Measurements from ENCODE around the gene ADSS1.

ADSS1 gene

DNA sequence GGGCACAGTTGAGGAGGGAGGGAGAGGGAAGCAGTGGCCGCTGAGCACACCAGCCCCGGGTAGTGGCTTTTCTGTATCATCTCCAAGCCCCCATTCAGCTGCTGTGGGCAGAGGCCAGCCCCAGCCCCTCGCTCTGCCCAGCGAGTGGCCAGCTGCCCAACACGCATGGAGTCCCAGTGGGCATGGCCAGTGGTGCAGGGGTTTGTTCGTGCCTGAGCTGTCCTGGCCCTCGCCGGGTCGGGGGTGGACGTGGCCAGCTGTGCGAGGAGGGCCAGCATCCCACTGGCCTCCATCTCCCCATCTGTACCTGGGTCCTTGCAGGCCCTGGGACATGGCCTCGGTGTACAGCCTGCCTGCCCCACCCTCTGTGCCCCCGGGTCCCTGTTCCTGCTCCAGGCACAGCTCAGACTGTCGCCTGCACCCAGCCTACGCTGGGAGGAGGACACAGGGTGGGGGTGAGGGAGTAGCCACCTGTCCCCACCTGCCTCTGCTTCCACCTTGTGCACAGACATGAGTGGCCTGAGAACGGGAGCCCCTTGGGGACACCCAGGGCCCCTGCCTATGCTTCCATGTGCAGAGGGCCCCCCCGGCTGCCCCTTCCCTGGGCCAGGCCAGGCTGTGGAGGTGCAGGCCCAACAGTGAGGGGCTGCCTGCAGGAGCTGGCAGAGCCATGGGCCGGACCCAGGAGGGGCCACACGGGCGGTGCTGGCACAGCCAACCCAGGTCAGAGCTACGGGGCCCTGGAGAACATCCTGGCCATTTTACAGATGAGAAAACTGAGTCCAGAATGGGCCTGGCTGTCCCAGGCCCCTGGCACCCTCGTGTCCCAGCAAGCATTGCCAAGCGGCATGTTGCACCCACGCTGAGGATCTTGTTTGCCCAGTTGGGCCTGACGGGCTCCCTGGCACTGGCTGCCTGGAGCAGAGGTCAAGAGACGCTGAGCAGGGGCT is 30.3 kb upstream of the ADSS1 start:
- ATAC-seq (no peak), DNase-seq (ENCODE audit: low spot score in 2 of 2) (no peak)
- H3K4me1 Mint-ChIP-seq, result peaks cover 24% of the 10 kb centered on the region
- peaks cover 7% of the 10 kb centered on the region for H3K36me3 Mint-ChIP-seq
- no peaks in the 10 kb centered on the region for H3K9me3 Mint-ChIP-seq
- peak overlapping the region; percentile 87 for H3K27ac Mint-ChIP-seq
- H3K4me3 Mint-ChIP-seq, result no peak overlapping the region

- H3K4me3 Mint-ChIP-seq, result peak overlapping the region; percentile 25
- H3K4me1 Mint-ChIP-seq, result peaks cover 24% of the 10 kb centered on the region
- H3K36me3 Mint-ChIP-seq, result peaks cover 7% of the 10 kb centered on the region
- ATAC-seq, result no peak
- no peak for DNase-seq (ENCODE audit: low spot score in 2 of 2)
- peak overlapping the region; percentile 87 for H3K27ac Mint-ChIP-seq
- no peaks in the 10 kb centered on the region for H3K9me3 Mint-ChIP-seq
These were observed 29.5 kb upstream of the ADSS1 start for GRCh38 chr14:104694475-104694950.

DNA sequence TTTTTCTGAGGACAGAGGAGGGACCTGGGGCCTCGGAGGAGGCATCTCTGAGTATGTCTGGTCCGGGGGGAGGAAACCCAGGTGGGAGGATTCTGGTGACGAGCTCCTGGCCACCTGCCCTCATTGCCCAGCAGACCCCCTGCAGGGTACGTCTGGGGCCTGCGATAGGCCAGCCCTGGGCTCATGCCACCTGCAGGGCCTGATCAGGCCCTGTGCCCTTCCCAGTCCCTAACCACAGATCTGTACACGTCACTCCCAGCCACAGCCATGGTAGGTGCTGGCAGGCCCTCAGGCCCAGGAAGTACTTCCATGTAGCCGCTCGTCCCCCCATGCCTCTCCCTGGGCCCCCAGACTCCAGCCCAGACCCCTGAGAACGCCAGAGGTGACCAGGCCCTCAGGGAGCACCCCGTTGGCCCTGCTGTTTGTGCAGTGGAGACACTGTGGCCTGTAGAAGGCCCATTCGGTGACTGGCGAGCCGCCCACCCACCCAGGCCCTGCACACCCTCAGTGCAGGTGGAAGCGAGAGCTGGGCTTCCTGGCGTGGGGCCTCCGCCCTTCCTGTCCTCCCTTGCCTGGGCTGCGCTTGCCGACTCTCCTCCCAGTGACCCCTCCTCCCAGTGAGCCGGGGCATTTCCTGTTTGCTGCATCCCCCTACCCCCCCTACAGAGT is 28.9 kb upstream of the ADSS1 start:
- no peak for DNase-seq (ENCODE audit: low spot score in 2 of 2)
- H3K36me3 Mint-ChIP-seq, result peaks cover 7% of the 10 kb centered on the region

GRCh38 chr14:104695660-104696000 is 28.4 kb upstream of the ADSS1 start:
- H3K9me3 Mint-ChIP-seq, result no peaks in the 10 kb centered on the region
- H3K4me1 Mint-ChIP-seq, result peaks cover 24% of the 10 kb centered on the region
- H3K36me3 Mint-ChIP-seq, result peaks cover 7% of the 10 kb centered on the region
- ATAC-seq (no peak), DNase-seq (ENCODE audit: low spot score in 2 of 2) (no peak)
- H3K4me3 Mint-ChIP-seq, result peak overlapping the region; percentile 25
- peak overlapping the region; percentile 87 for H3K27ac Mint-ChIP-seq

More for the DNA sequence above, 28.9 kb upstream of the ADSS1 start:
- Mint-ChIP-seq H3K27ac (peak overlapping the region; percentile 87), H3K4me3 (peak overlapping the region; percentile 25), H3K9me3 (no peaks in the 10 kb centered on the region), H3K4me1 (peaks cover 24% of the 10 kb centered on the region)
- peak; percentile 67 for ATAC-seq

DNA sequence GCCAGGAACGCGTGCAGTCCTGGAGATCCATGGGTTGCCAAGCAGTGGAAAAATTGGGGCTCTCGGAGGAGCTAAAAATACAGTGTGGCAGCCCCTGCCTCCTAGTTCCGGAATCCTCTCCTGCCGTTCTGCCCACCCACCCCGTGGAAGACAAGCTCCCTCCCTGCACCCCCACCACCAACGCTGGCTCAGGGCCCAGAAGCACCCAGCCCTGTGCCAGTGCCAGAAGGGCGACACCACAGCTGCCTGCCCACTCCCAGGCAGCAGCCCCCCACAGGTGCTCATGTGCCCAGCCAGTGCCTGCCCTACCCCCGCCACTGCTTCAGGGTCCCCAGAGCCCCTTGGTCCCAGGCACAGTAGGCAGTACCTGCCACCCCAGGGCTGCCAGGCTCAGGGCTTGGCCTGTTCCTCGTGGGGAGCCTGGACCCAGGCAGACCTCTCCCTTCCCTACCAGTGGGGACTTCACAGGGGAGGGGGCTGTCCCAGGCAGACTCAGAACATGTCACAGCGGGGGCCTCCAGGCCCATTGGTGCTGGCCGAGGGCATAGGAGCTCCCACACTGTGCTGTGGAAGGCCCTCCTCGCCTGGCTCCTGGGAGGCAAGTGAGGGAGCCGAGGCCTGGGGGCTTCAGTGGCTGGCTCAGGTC is 27.2 kb upstream of the ADSS1 start:
- no peak overlapping the region for H3K4me3 Mint-ChIP-seq
- no peaks in the 10 kb centered on the region for H3K9me3 Mint-ChIP-seq
- no peak for DNase-seq (ENCODE audit: low spot score in 2 of 2)
- peaks cover 9% of the 10 kb centered on the region for H3K36me3 Mint-ChIP-seq
- peaks cover 24% of the 10 kb centered on the region for H3K4me1 Mint-ChIP-seq
- ATAC-seq, result no peak
- H3K27ac Mint-ChIP-seq, result no peak overlapping the region

DNA sequence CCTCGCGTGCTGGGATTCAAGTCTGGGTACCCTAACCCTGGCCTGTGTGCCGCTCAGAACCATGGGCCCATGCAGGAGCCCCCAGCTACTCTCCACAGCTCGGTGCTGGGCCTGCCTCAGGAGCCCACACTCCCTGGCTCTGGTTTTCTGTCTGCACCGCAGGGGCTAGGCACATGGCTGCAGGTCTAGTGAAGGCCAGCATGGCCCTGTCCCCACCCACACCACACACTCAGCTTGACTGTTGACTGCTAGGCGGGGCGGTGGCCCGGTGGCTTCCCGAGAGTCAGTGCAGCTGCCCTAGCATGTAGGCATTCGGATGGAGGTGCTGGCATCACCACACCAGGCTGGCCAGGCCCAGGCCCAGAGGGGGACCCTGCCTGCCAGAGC is 26.7 kb upstream of the ADSS1 start:
- H3K4me3 Mint-ChIP-seq, result no peak overlapping the region
- DNase-seq (ENCODE audit: low spot score in 2 of 2), result no peak
- H3K4me1 Mint-ChIP-seq, result peaks cover 24% of the 10 kb centered on the region
- no peak overlapping the region for H3K27ac Mint-ChIP-seq
- H3K36me3 Mint-ChIP-seq, result peaks cover 13% of the 10 kb centered on the region
- H3K9me3 Mint-ChIP-seq, result no peaks in the 10 kb centered on the region
- ATAC-seq, result no peak

GRCh38 chr14:104697892-104698583 is 26.0 kb upstream of the ADSS1 start:
- Mint-ChIP-seq H3K36me3 (peaks cover 13% of the 10 kb centered on the region), H3K27ac (no peak overlapping the region), H3K4me1 (peaks cover 24% of the 10 kb centered on the region), H3K9me3 (no peaks in the 10 kb centered on the region), H3K4me3 (no peak overlapping the region)
- DNase-seq (ENCODE audit: low spot score in 2 of 2) (no peak), ATAC-seq (no peak)

DNA sequence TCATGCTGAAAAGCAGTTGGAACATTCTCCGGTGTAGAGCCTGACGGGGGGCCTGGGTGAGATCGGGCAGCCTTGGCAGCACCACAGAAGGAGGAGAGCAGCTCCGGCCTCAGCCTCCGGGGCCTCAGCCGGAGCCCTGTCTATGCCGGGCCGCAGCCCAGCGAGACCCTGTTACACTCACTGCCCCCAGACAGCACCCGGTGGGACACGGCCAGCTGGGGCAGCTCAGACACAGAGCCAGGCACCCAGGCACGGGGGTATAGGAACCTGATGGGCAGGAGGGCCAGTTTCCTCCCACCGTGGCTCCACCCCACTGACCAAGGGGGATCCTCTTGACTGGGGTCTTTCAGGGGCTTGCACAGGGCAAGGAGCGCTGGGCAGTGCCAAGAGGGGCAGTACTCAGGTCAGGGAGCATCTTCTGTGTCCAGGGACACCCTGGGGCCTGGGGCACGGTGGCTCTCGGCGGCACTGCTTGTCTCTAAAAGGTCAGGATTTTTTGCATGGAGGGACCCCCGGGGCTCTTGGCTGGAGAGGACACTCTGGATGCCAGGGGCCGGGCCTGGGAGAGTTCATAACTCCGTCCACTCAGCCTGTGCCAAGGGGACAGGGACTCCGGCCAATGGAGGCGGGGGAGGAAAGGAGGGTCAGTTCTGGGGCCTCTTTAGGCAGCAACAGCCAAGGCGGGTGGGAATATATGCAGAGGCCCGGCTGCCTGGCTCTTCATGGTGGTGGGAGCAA is 25.2 kb upstream of the ADSS1 start:
- no peak for DNase-seq (ENCODE audit: low spot score in 2 of 2)
- no peak for ATAC-seq
- H3K4me1 Mint-ChIP-seq, result peaks cover 24% of the 10 kb centered on the region
- H3K36me3 Mint-ChIP-seq, result peaks cover 13% of the 10 kb centered on the region
- H3K27ac Mint-ChIP-seq, result no peak overlapping the region
- no peak overlapping the region for H3K4me3 Mint-ChIP-seq
- no peaks in the 10 kb centered on the region for H3K9me3 Mint-ChIP-seq

GRCh38 chr14:104699426-104699748 is 24.6 kb upstream of the ADSS1 start:
- H3K36me3 Mint-ChIP-seq, result peaks cover 10% of the 10 kb centered on the region

DNA sequence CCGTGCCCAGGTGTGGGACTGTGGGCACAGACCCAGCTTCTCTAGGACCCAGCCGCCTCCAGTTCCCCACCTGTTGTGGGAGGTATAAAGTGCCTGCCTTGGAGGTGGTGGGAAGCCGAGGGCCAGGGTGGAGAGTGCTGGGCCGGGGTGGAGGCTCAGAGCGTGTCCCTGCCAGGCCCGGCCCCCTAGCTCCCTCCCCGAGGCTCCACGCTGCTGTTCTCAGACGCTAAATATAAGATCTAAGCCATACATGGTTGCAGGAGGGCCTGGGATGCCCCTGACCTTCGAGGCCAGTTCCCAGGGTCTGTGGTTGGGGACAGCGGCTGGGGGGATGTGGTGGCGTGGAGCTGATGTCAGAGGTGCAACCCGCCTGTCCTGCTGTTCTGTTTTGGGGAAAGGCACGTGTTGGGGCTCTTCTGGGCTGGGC is 23.8 kb upstream of the ADSS1 start:
- Mint-ChIP-seq H3K4me1 (peaks cover 11% of the 10 kb centered on the region), H3K9me3 (no peaks in the 10 kb centered on the region), H3K27ac (no peak overlapping the region), H3K4me3 (no peak overlapping the region), H3K36me3 (peaks cover 6% of the 10 kb centered on the region)
- no peak for DNase-seq (ENCODE audit: low spot score in 2 of 2)
- no peak for ATAC-seq

More at GRCh38 chr14:104699426-104699748, 24.6 kb upstream of the ADSS1 start:
- Mint-ChIP-seq H3K27ac (no peak overlapping the region), H3K4me1 (peaks cover 20% of the 10 kb centered on the region), H3K9me3 (no peaks in the 10 kb centered on the region), H3K4me3 (no peak overlapping the region)
- ATAC-seq (no peak), DNase-seq (ENCODE audit: low spot score in 2 of 2) (no peak)

- DNase-seq (ENCODE audit: low spot score in 2 of 2) (no peak), ATAC-seq (no peak)
- H3K36me3 Mint-ChIP-seq, result peaks cover 6% of the 10 kb centered on the region
- no peak overlapping the region for H3K4me3 Mint-ChIP-seq
- H3K9me3 Mint-ChIP-seq, result no peaks in the 10 kb centered on the region
- H3K27ac Mint-ChIP-seq, result no peak overlapping the region
- peaks cover 6% of the 10 kb centered on the region for H3K4me1 Mint-ChIP-seq
These were observed 23.2 kb upstream of the ADSS1 start for GRCh38 chr14:104700747-104701217.

DNA sequence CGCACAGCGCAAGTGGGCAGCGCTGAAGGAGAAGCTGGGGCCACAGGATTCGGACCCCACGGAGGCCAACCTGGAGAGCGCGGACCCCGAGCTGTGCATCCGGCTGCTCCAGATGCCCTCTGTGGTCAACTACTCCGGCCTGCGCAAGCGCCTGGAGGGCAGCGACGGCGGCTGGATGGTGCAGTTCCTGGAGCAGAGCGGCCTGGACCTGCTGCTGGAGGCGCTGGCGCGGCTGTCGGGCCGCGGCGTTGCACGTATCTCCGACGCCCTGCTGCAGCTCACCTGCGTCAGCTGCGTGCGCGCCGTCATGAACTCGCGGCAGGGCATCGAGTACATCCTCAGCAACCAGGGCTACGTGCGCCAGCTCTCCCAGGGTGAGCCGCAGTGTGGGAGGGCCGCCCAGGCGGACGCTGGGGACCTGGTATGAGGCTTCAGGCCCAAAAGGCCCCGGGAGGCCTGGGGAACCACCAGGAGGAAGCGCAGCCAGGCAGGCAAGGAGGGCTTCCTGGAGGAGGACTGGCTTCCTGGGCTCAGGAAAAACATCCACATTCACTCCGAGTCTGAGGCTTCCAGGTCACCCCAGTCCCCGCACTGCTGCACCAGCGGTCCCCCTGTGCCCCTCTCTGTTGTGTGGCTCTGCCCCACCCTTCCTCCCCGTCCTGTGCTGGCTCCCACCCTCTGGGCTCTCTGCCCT is 22.5 kb upstream of the ADSS1 start:
- no peaks in the 10 kb centered on the region for H3K4me1 Mint-ChIP-seq
- no peak for DNase-seq (ENCODE audit: low spot score in 2 of 2)
- no peaks in the 10 kb centered on the region for H3K9me3 Mint-ChIP-seq
- no peak overlapping the region for H3K4me3 Mint-ChIP-seq
- no peak for ATAC-seq
- H3K27ac Mint-ChIP-seq, result no peak overlapping the region
- peaks cover 6% of the 10 kb centered on the region for H3K36me3 Mint-ChIP-seq

GRCh38 chr14:104702106-104702505 is 21.9 kb upstream of the ADSS1 start:
- H3K4me3 Mint-ChIP-seq, result no peak overlapping the region
- no peak for ATAC-seq
- DNase-seq (ENCODE audit: low spot score in 2 of 2), result no peak
- no peak overlapping the region for H3K27ac Mint-ChIP-seq
- peaks cover 6% of the 10 kb centered on the region for H3K36me3 Mint-ChIP-seq
- H3K4me1 Mint-ChIP-seq, result no peaks in the 10 kb centered on the region
- H3K9me3 Mint-ChIP-seq, result no peaks in the 10 kb centered on the region

DNA sequence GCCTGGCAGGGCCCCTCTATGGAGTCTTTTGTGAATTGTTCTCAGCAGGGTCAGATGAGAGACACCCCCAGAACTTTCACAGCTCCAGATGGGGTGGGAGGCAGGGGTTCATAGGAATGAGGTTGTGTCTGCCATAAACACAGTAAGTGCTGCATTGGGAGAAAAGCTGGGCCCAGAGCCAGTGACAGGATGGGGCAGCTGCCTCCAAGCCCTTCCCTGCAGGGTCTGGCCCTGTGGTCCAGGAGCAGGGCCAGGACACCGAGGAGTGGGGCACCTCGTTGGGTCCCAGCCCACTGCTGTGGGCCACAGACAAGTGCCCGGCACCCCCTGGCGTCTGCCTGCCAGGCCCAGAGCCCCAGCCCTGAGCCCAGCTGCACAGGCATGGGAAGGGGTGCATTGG is 21.4 kb upstream of the ADSS1 start:
- Mint-ChIP-seq H3K27ac (no peak overlapping the region), H3K4me1 (no peaks in the 10 kb centered on the region), H3K4me3 (no peak overlapping the region), H3K9me3 (no peaks in the 10 kb centered on the region), H3K36me3 (peaks cover 6% of the 10 kb centered on the region)
- ATAC-seq (no peak), DNase-seq (ENCODE audit: low spot score in 2 of 2) (no peak)

All from stimulated activated effector memory CD8-positive, alpha-beta T cell treated with anti-CD3 and anti-CD28 coated beads, Interleukin-12 subunit alpha, Interleukin-12 subunit beta, amount 100 ng/mL, for 72 hours (primary cell).